Ovary (tissue), 9 donors: ENCODE data around the gene IP6K3. TPM values are rescaled to one million over a fixed set of nuclear protein-coding genes. Genes with fewer than 3 reads are reported as not detected.
A peak's percentile ranks its signal among the peaks of the same experiment; 100 is the strongest.

Experiments
- DNase-seq, 5 donors: peaks; one replicate each; pipeline ENCODE4 v3.0.0-alpha.2; 2019 to 2020
- H3K27ac ChIP-seq, 2 donors: fragments of 200-600 bp; one replicate each; pipeline versions ENCODE4 v1.5.1 to v1.8.0; 2019 to 2022
- H3K27me3 ChIP-seq: fragments of 200-600 bp; one replicate; pipeline ENCODE4 v1.8.0; 2022
- H3K36me3 ChIP-seq: fragments of 200-600 bp; sonication (generic); one replicate; pipeline ENCODE4 v1.5.1; 2019
- H3K4me1 ChIP-seq: one replicate; pipeline ENCODE4 v1.8.1; 2013; ENCODE audit warnings: mild to moderate bottlenecking, moderate library complexity; ENCODE audit not compliant: insufficient read depth
- H3K4me3 ChIP-seq: fragments of 200-600 bp; sonication (generic); one replicate; pipeline ENCODE4 v1.5.1; 2017
- H3K9me3 ChIP-seq, 2 donors: fragments of 200-600 bp in 1 of 2; sonication (generic) in 1 of 2; one replicate each; pipeline versions ENCODE4 v1.5.1 to v1.8.1; 2013 to 2019; ENCODE audit warnings: mild to moderate bottlenecking in 1 of 2, moderate library complexity in 1 of 2
- CTCF ChIP-seq, 3 donors: fragments of 450-650 bp in 2 of 3; fragments of 200-600 bp in 1 of 3; IDR thresholded peaks; one replicate each; pipeline versions ENCODE4 v1.5.1 to v1.8.0; 2016 to 2022; ENCODE audit warnings: antibody characterized with exemption in 3 of 3, mild to moderate bottlenecking in 1 of 3
- EP300 ChIP-seq: sonication (generic); formaldehyde crosslinking; IDR thresholded peaks from one replicate; pipeline ENCODE4 v1.6.1; 2017; ENCODE audit warnings: antibody characterized with exemption
- POLR2A ChIP-seq: fragments of 450-650 bp; IDR thresholded peaks from one replicate; pipeline ENCODE4 v1.6.1; 2017; ENCODE audit warnings: antibody characterized with exemption, mild to moderate bottlenecking, moderate library complexity
- WGBS, 3 donors: extraction: QIAGEN DNeasy Blood & Tissue Kit in 1 of 3; methylation state at CpG; one replicate each; pipeline versions ENCODE4 v1.1.5 to v1.1.7; 2013 to 2017; 5-methylcytosine and 5-hydroxymethylcytosine counted together
- intact Hi-C, 4 donors: fragments of 100-400 bp; cut with DNase I; formaldehyde crosslinking; loops; one replicate each; pipeline versions ENCODE4 v1.11.0 to v1.15.1; 2022 to 2023
- polyA plus RNA-seq, 2 donors: library from polyadenylated mRNA; stranded (reverse); fragments of 200-250 nt in 1 of 2; fragments of 350-450 nt in 1 of 2; fragmentation: Illumina TruSeq in 1 of 2; extraction: RNeasy Lipid Tissue Mini Kit (QIAGEN cat#74804) in 1 of 2; gene quantifications; one replicate each; pipeline ENCODE4 v1.2.3, GENCODE V29; 2013 to 2014
- total RNA-seq, 7 donors: library from RNA; depleted of rRNA in 2 of 7; stranded (reverse); fragments of >200 nt in 2 of 7; fragmentation: NEBNext Ultra II Directional in 3 of 7; extraction: Animal tissue kit (Norgen Biotek cat#: 25700) in 3 of 7; gene quantifications; one replicate each; pipeline versions ENCODE4 v1.1.0 to v1.2.4, GENCODE V29; 2016 to 2023
- donor health status: DM: no; HTN: no; CAD: no; lungs with moderate emphysema.
- donor health status: DM: no; HTN: no; CAD: no.
- donor health status: Bipolar disorder and iron deficiency.
- donor health status: DM: yes; HTN: yes; CAD: no.
- donor health status: DM: no; HTN: no; CAD: no.
- donor health status: DM: yes; HTN: yes; CAD: no.

IP6K3 gene
- total and polyA plus RNA-seq, 9 donors: 0.11 to 1.1 (median 0.30) TPM; not detected in 2

GRCh38 chr6:33790910-33791309 lies 44.2 kb upstream of the IP6K3 start:
- H3K4me3 ChIP-seq: no peak overlapping the region
- H3K4me1 ChIP-seq: peaks cover 13% of the 10 kb centered on the region
- 91% methylated on average over 5 of the region's 5 CpGs for WGBS, 3 donors
- intact Hi-C loops: no loop called here
- H3K27me3 ChIP-seq: no peaks in the 10 kb centered on the region
- no peak overlapping the region for H3K27ac ChIP-seq
- no peak for DNase-seq
- no peak for TF ChIP-seq POLR2A
- TF ChIP-seq CTCF (IDR thresholded peaks at IDR 0.05): no peak
- TF ChIP-seq EP300: no peak
- H3K9me3 ChIP-seq: no peaks in the 10 kb centered on the region
- H3K36me3 ChIP-seq: no peaks in the 10 kb centered on the region

DNA sequence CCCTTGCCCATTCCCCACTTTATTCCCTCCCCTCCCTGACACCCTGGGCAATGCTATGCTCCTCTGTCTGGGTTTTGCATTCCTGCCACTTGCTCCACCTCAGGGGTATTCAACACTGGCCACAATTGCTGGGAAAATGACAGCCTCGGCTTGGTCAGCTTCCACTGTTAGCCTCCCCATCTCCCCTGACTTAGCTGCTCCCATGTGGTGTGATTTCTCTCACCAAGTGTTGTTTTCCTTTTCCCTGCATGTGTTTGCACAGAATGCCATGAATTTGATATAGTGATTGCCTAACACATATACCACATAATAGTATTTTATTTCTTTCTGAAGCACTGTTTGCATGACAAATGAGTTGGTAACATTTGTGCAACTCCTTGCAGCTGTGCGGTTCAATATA lies 43.7 kb upstream of the IP6K3 start:
- Histone ChIP-seq H3K27me3 (no peaks in the 10 kb centered on the region), H3K36me3 (no peaks in the 10 kb centered on the region), H3K9me3 (no peaks in the 10 kb centered on the region), H3K27ac (no peak overlapping the region), H3K4me3 (no peak overlapping the region), H3K4me1 (peaks cover 18% of the 10 kb centered on the region)
- TF ChIP-seq POLR2A (no peak), CTCF (IDR thresholded peaks at IDR 0.05) (no peak), EP300 (no peak)
- WGBS, 3 donors: 82 to 89% (median 83%) methylated on average over 2 of the region's 2 CpGs
- no peak for DNase-seq
- intact Hi-C loops: no loop called here

- TF ChIP-seq EP300: no peak
- TF ChIP-seq POLR2A: no peak
- TF ChIP-seq CTCF (IDR thresholded peaks at IDR 0.05): no peak
- H3K27me3 ChIP-seq: no peaks in the 10 kb centered on the region
- 90% methylated on average over 11 of the region's 11 CpGs for WGBS, 3 donors
- no peaks in the 10 kb centered on the region for H3K36me3 ChIP-seq
- DNase-seq: peak; percentile 29 to 53 (median 50)
- H3K9me3 ChIP-seq: no peaks in the 10 kb centered on the region
- peaks cover 22% of the 10 kb centered on the region for H3K4me1 ChIP-seq
- H3K4me3 ChIP-seq: peak overlapping the region; percentile 82
- intact Hi-C loops: loop anchor here in 1 of 4 donors (5.0 kb wide), 1 partner anchor 212 kb away; no protein-coding TSS in a partner anchor
- H3K27ac ChIP-seq: peak overlapping the region in 1 of 2 donors; percentile 99
Measured at GRCh38 chr6:33789550-33789895, 42.8 kb upstream of the IP6K3 start.

DNA sequence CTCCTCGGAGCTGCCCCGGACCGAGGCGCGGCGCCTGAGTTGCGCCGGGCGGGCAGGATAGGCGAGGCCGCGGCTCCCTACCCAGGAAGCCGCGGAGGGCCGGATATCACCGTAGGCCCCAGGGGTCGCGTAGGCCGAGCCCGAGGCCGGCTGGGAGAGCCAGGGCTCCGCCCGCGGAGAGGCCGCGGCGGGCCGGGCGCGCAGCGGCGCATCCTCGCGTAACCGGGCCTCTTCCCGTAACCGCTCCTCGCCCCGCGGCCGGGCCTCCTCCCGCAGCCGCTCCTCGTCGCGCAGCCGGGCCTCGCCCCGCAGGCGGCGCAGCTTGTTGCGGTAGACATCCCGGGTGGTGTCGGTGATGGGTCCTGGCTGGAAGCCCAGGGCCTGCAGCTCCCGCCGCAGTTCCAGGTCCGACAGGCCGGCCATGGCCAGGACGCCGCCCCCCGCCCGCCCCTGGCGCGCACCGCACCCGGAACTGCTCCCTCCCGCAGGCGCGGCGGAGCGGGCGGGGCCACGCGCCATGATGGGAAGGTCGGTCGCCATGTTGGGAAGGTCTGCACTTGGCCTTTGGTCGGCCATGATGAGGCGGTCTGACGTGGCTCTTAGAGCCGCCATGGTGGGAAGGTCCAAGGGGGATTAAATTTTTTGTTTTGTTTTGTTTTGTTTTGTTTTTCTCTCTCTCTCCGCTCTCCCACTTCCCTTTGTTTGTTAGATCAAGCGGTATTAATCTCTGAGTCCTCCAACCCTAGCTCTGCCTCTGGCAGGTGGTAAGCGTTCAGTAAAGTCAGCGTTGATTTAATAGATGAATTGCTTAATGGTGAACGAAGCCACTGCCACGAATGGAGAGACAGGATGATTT lies 42.2 kb upstream of the IP6K3 start, which contains the start of gene LEMD2:
LEMD2 (minus strand) TSS at position 437 of the 856 bp plus-strand sequence; CDS start at position 423, 14 bp downstream.
- peak within 1 kb of the TSS; percentile 82 for H3K4me3 ChIP-seq
- 3 to 5% (median 4%) methylated on average over 53 to 86 of the region's 86 CpGs for WGBS, 3 donors
- no peaks in the 10 kb centered on the region for H3K9me3 ChIP-seq
- no peaks in the 10 kb centered on the region for H3K27me3 ChIP-seq
- intact Hi-C loops: loop anchor here in 1 of 4 donors (5.0 kb wide), 1 partner anchor 212 kb away; no protein-coding TSS in a partner anchor
- H3K4me1 ChIP-seq: peaks cover 22% of the 10 kb centered on the region
- peak; percentile 93 to 98 (median 96) for DNase-seq
- no peaks in the 10 kb centered on the region for H3K36me3 ChIP-seq
- peak; percentile 92 for TF ChIP-seq POLR2A
- TF ChIP-seq EP300: no peak
- H3K27ac ChIP-seq: peak within 1 kb of the TSS; percentile 93 to 99
